Stimulated activated CD8-positive, alpha-beta memory T cell treated with anti-CD3 and anti-CD28 coated beads, Interleukin-15, amount 100 ng/mL, for 24 hours (primary cell): ENCODE data around the gene GPR42.
"Not testable (repeated sequence)": the region's sequence is repeated elsewhere in the genome, so short reads cannot be mapped to it uniquely, and the experiment has no call there.

Experiments used
- DNase-seq: peaks from one replicate; pipeline ENCODE4 v3.0.0-alpha.2; 2020; ENCODE audit warnings: low read depth

The GPR42 gene

DNA sequence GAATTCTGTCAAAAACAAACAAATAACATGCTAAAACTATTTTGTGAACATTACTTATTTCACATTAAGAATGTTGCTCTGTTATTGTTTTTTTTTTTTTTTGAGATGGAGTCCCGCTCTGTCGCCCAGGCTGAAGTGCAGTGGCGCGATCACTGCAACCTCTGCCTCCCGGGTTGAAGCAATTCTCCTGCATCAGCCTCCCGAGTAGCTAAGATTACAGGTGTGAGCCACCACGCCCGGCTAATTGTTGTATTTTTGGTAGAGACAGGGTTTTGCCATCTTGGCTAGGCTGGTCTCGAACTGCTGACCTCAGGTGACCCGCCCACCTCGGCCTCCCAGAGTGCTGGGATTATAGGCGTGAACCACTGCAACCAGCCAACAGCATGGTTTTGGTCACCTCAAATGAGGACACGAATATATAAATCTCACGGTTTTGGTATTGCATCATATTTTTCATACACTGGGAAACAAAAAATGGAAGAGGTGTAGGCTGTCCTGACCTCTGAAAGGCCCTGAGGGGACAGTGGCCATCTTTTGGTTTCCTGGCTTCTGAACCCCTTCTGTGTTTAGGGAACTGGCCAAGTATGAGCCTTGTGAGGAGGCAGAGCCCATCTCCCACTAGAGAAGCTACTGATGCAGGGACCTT lies 25.5 kb downstream of the GPR42 start:
- DNase-seq, result no peak

DNA sequence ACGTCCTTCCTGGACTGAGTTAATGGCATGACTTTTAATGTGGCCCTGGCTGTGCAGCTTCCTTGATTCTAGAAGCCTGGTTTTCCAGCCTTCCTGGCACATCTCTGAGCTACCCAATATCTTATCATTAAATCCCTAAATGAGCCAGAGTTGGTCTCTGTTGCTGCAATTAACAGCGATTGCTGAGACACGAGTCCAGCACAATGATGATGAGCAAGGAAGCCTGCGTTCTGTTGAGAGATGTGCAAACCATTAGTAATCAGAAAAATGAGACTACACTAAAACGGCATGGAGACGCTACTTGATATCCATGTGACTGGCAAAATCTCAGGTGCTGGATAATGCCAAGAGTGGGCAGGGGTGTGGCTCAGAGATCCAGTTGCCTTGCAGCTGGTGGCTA lies 26.2 kb downstream of the GPR42 start:
- no peak for DNase-seq

DNA sequence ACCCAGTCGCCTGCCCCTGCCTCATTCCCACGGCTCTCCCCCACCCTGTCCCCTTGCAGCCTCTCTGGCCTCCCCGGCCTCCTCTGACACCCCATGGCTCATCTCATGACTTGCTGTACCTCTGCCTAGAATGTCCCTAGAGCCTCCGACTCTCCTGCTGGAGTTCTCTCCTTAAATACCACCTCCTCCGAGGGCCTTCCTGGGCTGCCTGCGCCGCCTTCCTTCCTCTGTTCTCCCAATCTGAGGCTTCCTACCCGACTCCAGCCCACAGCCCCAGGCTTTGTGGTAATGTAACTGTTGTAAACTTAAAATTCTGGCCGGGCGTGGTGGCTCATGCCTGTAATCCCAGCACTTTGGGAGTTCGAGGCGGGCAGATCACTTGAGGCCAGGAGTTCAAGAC lies 27.7 kb downstream of the GPR42 start:
- no peak for DNase-seq

DNA sequence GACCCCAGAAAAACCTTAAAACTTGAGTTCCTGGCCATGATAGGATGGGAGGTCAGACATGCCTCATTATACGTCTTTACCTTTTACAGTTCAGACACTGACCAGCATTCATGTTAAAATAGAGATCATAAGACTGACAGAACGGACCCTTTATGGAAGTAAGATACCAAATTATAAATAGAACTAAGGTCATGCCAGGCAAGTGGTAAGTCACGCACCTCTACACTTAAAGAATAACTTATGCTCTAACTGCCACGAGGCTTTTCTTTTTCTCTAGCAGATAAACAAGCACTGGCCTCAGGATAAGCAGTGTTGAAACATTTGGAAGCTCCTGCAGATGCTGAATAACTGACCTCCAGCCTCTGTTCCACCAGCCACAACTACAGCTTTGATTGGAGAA lies 28.4 kb downstream of the GPR42 start:
- no peak for DNase-seq

DNA sequence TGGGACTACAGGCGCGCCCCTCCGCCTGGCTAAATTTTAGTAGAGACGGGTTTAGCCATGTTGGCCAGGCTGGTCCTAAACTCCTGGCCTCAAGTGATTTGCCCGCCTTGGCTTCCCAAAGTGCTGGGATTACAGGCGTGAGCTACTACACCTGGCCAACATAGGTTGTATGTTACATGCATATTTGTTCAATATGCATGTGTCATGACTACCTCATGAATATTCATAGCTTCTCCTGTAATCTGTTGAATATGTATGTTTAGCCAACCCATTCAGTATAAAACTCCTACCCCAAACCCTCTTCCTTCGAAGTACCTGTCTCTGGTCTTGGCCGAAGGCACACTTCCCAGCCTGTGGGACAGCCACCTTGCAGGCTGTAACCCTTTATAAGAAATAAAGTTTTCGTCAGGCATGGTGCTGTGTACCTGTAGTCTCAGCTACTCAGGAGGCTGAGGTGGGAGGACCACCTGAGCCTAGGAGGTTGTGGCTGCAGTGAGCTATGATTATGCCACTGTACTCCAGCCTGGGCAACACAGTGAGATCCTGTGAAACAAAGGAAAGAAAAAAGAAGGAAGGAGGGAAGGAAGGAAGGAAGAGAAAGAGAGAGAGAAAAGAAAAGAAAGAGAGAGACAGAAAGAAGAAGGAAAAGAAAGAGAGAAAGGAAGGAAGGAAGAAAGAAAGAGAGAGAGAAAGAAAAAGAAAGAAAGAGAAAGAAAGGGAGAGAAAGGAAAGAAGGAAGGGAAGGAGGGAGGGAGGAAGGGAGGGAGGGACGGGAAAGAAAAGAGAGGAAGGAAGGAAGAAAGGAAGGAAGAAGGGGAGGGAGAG lies 29.3 kb downstream of the GPR42 start:
- DNase-seq, result no peak

DNA sequence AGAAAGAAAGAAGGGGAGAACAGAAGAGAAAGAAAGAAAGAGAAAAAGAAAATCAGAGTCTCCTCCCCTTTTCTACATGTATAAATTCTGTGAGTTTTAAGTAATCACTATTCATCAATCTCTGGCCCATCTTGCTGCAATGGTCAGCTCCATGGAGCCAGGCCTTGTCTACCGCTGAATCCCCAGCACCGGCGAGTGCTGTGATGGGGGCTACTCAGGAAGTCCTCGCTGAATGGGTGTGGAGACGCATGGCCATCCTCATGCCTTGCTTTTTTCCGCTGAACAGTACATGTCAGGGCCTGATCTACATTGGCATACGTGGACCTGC lies 29.9 kb downstream of the GPR42 start:
- DNase-seq, result no peak

DNA sequence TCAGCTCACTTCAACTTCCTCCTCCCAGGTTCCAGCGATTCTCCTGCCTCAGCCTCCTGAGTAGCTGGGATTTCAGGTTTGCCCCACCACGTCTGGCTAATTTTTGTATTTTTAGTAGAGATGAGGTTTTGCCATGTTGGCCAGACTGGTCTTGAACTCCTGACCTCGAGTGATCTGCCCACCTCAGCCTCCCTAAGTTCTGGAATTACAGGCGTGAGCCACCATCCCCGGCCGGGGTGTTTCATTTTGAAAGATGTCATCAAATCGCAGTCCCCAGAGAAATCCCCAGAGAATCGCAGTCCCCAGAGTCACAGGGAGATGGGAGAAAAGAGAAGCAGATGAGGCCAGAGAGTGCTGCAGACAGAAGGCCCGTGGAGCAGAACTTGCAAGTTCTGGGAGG lies 30.5 kb downstream of the GPR42 start:
- DNase-seq, result not testable (repeated sequence)

DNA sequence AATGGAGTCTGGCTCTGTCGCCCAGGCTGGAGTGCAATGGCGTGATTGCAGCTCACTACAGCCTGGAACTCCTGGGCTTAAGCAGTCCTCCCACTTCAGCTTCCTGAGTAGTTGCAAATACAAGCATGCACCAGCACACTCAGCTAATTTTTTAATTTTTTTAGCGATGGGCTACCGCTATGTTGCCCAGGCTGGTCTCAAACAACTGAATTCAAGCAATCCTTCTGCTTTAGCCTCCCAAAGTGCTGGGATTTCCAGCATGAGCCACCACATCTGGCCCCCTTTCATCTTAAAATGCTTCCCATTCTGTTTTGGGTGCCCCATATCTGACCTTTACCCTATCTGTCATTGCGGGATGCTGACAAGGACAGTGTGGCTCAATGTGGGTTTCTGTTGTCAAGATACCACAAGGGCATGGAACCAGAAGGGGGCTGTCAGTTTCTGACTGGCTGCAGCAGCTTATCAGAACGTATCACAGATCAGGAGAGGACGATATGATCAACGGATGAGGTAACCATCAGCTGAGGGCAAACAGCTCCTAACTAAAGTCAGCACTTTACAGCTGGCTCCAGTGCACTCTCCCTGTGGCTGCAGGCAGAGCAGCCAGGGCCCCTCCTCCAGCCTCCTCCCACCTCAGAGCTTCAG lies 32.4 kb downstream of the GPR42 start:
- no peak for DNase-seq

DNA sequence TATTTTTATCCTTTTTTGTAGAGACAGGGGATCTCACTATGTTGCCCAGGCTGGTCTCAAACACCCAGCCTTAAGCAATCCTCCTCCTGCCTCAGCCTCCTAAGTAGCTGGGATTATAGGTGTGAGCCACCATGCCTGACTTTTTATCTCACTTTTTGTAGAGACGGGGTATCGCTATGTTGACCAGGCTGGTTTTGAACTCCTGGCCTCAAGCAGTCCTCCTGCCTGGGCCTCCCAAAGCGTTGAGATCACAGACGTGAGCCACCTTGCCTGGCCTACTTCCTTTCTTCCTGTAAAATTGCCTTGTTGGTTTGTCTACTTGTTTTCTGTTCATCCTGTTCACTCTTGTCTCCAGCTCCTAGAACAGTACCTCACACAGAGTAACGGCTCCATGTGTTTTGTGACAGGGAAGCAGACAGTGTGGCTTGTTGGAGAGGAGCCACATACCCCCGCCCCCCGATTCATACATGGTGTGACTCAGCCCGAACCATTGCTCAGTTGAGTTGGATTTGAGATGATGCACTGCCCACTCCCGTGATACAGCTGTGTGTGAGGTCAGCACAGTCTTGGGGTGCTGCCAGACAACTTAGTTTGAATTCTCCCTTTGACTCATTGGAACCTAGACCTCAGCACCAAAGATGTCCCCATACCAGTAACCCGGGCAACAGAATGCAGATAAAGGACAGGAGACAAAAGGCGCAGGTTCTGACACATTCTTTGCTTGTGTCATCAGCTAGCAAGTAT lies 34.2 kb downstream of the GPR42 start:
- no peak for DNase-seq

DNA sequence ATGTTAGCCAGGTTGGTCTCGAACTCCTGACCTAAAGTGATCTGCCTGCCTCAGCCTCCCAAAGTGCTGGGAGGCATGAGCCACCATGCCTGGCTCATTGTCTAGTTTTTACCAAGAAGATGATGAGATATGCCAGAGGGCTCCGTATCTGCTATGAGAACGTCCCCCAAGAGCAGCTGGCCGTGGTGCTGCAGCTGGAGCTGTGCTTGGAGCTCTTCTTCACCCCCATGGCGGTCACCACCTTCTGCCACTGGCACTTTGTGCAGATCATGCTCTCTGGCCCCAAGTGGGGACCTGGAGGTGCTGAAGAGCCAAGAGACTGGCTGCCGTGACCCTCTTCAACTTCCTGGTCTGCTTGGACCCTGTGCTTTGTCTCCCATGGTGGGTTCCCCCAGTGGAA lies 36.8 kb downstream of the GPR42 start:
- no peak for DNase-seq

DNA sequence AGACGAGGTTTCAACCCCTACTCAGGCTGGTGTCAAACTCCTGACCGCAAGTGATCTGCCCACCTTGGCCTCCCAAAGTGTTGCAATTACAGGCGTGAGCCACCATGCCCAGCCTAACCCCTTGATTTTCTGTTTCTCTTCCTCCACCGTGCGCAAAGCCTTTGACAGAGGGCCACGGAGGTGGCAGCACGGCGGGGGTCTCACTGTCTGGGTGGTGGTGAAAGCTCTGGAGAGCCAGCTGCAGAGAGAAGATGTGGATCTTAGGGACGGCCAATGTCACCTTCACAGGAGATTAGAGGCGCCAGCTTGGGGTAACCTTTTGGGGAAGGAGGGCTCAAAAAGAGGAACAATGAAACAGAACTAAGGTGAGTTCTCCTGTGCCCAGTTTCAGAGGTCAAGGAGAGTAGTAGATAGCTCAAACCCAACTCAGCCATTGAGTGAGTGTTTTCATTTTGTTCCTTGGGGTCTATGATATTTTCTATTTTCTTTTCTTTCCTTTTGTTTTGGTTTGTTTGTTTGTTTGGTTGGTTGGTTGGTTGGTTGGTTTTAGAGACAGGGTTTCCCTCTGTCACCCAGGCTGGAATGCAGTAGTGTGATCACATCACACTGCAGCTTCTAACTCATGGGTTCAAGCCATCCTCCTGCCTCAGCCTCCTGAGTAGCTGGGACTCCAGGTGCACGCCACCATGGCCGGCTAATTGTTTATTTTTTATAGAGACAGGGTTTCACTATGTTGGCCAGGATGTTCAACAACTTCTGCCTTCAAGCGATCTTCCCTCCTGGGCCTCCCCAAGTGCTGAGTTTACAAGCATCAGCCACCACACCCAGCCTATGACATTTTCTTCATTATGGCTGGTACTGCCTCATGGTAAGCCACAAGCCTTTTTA lies 37.7 kb downstream of the GPR42 start:
- no peak for DNase-seq

DNA sequence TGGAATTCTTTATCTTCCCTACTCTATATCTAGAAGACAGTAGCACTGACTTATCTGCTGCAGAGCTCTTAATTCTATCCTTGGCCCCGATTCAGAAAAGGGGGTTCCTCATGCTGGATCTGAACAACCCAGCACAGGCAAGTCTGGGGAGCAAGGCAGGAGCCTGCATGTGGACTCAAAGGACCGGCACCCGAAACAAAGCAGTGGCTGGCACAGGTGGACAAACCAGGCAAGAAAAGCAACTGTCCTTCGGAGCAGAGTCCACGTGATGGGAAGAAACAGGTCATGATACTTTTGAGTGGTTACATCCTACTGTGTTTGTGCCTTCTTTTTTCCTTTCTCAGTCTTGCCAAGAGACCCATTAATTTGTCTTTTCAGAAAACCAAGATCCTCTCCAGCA lies 38.3 kb downstream of the GPR42 start:
- no peak for DNase-seq

DNA sequence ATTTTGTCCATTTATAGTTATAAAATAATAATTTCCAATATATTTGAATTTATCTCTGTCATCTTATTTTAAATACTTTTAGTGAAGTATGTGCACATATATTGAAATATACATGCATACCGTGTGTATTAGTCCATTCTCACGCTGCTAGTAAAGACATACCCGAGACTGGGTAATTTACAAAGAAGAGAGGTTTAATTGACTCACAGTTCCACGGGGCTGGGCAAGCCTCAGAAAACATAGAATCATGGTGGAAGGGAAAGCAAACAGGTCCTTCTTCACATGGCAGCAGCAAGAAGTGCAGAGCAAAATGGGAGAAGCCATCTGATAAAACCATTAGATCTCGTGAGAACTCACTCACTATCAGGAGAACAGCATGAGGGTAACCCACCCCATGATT lies 39.6 kb downstream of the GPR42 start:
- DNase-seq, result no peak

DNA sequence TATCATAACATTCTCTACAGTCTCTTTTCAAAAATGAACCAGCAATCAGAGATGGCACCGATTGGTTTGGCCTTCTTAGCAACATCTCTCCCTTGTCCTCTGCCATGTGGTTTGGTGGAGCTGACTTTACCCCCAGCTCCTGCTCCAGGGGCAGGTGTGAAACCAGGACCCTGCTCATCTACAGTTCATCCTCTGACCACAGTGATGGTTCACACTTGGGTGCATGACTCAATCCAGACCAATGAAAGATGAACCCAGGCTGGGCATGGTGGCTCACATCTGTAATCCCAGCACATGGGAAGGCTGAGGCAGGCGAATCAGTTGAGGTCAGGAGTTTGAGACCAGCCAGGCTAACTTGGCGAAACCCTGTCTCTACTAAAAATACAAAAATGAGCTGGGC lies 43.6 kb downstream of the GPR42 start:
- no peak for DNase-seq

DNA sequence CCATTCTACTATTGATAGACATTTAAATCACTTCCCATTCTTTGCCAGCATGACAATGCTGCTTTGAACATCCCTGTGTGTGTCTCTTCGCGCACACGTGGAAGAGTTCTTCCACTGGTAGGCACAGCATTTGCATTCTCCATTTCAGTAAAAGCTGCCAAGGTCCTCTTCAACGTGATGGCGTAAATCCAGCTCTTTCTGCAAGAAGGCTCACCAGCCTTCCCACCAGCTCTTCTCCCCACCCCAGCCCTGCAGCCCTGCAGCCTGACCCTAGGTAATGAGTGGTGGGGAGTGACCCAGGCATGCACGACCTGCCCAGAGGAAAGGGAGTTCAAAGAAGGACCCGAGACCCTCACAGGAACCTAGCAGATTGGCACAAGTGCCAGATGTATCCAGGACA lies 45.5 kb downstream of the GPR42 start:
- DNase-seq, result no peak

DNA sequence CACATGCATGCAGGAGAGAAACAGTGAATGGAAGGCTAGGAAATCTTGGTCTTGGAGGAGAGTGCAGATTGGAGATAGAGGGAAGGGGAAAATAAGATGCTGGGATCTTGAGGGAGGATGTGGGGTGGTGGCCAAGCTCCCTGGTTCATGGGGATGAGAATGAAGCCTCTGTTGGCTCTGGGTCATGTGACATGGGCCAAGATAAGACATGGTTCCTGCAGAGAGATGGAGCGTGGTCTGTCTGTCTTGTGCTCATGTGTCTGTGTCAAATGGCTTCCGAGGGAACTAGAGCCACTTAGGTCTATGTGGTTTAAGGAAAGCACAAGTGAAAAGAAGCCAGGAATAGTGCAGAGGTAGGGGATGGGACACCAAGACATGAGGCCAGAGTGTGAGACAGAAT lies 46.4 kb downstream of the GPR42 start:
- DNase-seq, result no peak

DNA sequence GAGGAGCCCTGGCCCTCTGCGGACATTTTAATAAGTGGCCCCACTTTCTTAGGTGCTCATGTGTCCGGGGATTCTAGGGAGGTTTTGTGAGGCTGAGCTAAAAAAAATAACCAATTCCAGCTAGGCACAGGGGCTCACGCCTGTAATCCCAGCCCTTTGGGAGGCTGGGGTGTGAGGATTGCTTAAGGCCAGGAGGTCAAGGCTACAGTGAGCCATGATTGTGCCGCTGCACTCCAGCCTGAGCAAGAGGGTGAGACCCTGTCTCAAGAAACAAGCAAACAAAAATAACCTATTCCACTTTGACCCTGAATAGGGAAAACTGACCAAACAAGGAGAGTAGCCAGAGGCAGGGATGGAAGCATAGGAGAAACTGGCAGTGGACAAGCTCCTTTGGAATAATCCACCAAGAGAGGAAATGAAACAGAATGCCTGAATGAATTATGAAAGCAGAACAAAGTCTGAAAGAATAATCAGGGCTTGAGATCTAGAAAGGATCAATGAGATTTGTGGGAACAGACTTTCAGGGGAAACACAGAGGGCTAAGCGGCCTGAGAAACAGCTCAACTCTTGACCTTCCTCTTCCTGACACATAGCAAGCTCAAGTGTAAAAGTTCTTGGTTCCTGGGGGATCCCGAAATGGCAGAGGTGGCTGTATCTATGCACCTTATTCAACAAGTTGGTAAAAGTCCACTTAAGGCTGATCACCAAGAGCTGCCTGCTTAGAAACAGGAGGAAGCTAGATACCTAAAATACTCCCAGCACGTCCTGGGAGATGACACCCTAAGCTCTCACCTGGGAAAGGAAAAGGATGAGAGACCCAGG lies 47.1 kb downstream of the GPR42 start:
- DNase-seq, result no peak

DNA sequence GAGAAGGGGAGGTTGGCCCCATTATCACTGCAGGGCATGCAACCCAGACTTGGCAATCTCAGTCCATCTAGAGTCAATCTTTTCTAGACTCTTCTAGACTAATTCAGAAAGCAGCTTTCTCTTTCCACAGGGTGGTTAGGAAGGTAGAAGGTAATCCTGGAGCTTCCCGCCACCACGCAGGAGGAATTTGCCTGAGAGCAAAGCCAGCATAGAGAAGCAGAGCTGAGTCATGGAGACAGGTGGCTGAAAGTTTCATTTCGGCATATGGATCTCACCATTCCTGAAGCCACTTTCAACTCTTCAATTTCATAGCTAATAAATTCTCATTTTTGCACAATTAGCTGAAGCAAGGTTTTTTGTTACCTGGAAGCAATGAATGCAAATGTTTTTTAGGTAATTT lies 48.2 kb downstream of the GPR42 start:
- no peak for DNase-seq

DNA sequence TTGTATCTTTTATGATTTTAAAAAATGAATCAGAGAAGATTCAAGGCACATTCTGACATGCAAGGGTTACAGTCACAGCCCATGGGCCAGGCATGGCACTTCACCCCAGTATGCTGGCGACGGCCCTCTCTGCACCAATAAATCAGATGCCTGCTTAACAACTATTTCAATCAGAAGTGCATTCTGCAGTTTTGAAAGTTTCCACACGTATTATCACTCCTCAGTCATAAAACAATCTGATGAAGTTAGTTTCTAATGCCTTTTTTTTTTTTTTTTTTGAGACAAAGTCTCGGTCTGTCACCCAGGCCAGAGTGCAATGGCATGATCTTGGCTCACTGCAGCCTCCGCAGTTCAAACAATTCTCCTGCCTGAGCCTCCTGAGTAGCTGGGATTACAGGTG lies 48.9 kb downstream of the GPR42 start:
- no peak for DNase-seq

DNA sequence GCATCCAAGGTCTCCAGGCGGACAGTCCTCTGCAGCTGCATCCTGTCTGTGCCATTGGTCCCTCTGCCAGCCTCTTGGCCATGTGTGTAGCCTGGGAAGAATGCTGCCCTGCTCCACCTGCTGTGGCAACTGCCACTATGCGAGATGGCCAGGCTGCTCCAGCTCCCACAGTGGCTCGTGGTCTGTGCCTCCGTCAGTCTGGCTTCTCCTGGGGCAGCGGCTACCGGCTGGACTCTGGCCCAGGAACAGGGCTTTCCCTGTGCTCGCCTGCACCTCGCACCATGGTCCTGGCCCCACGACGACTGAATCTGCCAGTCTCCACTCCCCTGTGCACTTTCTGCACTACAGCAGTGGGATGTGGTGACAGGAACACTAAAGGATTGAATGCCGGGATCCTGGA lies 50.5 kb downstream of the GPR42 start:
- DNase-seq, result no peak
